ENCODE results near the gene LYRM7.

The LYRM7 gene

DNA sequence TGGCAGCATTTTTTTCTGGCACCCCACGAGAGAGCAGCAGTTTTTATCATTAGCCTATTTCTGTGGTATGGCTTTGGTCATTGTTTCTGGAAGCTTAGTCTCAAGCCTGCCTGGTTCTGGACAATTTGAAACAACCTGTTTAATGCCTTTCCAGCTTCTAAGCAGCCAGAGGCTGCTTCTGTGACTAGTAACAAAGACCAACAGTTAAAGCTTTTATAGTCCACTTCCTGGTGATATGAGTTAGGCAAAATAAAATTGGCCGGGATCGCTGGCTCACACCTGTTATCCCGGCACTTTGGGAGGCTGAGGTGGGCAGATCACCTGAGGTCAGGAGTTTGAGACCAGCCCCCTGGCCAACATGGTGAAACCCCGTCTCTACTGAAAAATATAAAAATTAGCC is 24.0 kb downstream of the LYRM7 start:
- DNase-seq (ENCODE audit: low read depth, low spot score): no peak
- TF ChIP-seq, protein P1, sequence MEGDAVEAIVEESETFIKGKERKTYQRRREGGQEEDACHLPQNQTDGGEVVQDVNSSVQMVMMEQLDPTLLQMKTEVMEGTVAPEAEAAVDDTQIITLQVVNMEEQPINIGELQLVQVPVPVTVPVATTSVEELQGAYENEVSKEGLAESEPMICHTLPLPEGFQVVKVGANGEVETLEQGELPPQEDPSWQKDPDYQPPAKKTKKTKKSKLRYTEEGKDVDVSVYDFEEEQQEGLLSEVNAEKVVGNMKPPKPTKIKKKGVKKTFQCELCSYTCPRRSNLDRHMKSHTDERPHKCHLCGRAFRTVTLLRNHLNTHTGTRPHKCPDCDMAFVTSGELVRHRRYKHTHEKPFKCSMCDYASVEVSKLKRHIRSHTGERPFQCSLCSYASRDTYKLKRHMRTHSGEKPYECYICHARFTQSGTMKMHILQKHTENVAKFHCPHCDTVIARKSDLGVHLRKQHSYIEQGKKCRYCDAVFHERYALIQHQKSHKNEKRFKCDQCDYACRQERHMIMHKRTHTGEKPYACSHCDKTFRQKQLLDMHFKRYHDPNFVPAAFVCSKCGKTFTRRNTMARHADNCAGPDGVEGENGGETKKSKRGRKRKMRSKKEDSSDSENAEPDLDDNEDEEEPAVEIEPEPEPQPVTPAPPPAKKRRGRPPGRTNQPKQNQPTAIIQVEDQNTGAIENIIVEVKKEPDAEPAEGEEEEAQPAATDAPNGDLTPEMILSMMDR (IDR thresholded peaks at IDR 0.05; ENCODE audit: low read depth, low read length): no peak
- in situ Hi-C loops (cut with HindIII; ENCODE audit: low sequenced_read_pairs): no loop called here
- no peak overlapping the region for H3K4me3 ChIP-seq (ENCODE audit: low read depth, low read length)

DNA sequence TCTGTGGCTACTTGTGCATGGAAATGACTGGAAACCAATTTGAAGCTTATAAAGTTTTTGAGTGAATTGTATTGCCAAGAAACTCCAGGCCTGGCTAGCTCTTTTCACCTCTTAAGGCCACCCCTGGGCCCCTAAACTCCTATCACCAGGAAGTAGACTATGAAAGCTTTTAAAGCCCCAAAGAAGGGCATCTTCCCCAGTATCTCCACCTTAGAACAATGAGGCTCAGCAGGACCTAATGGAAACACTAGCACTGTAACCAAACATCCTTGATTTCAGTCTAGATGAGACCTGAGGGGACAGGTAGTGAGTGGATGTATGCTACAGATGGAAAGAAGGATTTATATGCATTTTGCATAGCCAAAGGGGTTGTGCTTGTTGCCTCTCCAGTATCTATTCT is 25.0 kb downstream of the LYRM7 start:
- H3K4me3 ChIP-seq (ENCODE audit: low read depth, low read length): no peak overlapping the region
- in situ Hi-C loops (cut with HindIII; ENCODE audit: low sequenced_read_pairs): no loop called here
- no peak for DNase-seq (ENCODE audit: low read depth, low spot score)
- TF ChIP-seq, protein P1 (IDR thresholded peaks at IDR 0.05; ENCODE audit: low read depth, low read length): no peak

DNA sequence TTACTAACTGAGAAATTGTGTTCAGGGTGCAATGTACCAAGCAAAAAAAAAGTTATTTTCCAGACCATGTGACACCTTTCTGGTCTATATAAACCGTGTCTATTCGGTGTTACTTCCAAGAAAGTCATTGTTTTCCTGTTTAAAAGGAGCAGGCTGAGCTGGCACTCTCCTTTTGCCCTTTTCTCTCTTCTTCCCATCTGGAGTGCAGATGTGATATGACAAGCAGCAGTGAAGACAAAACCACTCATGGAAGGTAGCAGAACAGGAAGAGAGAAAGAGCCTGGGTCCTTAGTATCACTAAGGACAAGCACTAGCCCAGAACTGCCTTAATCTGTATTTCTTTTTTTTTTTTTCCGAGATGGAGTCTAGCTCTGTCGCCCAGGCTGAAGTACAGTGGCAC is 25.6 kb downstream of the LYRM7 start:
- in situ Hi-C loops (cut with HindIII; ENCODE audit: low sequenced_read_pairs): no loop called here
- TF ChIP-seq, protein P1 (IDR thresholded peaks at IDR 0.05; ENCODE audit: low read depth, low read length): no peak

DNA sequence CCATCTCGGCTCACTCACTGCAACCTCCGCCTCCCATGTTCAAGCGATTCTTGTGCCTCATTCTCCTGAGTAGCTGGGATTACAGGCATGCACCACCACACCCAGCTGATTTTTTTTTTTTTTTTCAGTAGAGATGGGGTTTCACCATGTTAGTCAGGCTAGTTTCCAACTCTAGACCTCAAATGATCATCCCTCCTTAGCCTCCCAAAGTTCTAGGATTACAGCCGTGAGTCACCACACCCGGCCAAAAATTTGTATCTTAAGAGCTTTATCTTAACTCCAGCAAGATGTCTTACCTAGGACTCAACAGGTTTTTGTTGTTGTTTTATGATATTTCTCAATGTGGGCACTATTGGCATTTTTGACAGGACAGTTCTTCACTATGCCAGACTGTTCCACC is 27.9 kb downstream of the LYRM7 start:
- in situ Hi-C loops (cut with HindIII; ENCODE audit: low sequenced_read_pairs): no loop called here
- TF ChIP-seq, protein P1 (IDR thresholded peaks at IDR 0.05; ENCODE audit: low read depth, low read length): no peak
- peak; percentile 15 for DNase-seq (ENCODE audit: low read depth, low spot score)
- H3K4me3 ChIP-seq (ENCODE audit: low read depth, low read length): no peak overlapping the region

More for the DNA sequence above, 25.6 kb downstream of the LYRM7 start:
- no peak overlapping the region for H3K4me3 ChIP-seq (ENCODE audit: low read depth, low read length)
- DNase-seq (ENCODE audit: low read depth, low spot score): no peak

DNA sequence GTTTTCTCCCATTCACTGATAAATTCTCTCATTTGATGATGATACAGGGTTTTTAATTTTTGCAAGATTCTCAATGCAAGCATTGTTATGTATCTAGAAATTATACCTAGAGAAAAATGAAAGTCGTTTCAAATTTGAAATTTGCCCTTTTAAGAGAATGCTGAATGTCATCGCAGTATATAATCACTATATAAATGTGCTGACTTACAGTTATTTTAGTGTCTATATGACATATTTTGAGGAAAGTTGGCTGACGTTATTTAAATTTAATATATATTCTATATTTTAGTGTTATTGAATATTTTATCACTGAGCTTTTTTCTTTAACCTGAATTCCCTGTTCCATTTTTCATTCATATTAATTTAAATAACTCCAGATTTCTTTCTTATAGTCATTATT is 29.8 kb downstream of the LYRM7 start:
- no peak for DNase-seq (ENCODE audit: low read depth, low spot score)
- in situ Hi-C loops (cut with HindIII; ENCODE audit: low sequenced_read_pairs): no loop called here
- TF ChIP-seq, protein P1 (IDR thresholded peaks at IDR 0.05; ENCODE audit: low read depth, low read length): no peak
- no peak overlapping the region for H3K4me3 ChIP-seq (ENCODE audit: low read depth, low read length)

DNA sequence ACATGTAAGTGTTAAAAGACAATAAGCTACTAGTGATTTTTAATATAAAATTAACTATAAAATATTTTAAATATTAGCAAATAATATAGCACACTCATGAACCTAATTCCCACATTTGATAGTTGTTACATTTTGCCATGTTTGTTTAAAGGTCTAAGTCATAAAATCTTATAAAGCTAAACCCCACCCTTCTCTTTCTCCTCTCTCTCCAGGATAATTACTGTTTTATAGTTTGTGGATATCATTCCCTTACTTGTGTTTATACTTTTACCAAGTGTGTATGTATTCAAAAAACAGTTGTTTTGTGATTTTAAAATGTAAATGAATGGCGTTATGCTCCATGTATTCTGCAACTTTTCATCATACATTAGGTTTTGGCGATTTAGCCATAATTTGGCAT is 34.2 kb downstream of the LYRM7 start:
- no peak overlapping the region for H3K4me3 ChIP-seq (ENCODE audit: low read depth, low read length)
- DNase-seq (ENCODE audit: low read depth, low spot score): no peak
- in situ Hi-C loops (cut with HindIII; ENCODE audit: low sequenced_read_pairs): no loop called here
- TF ChIP-seq, protein P1 (IDR thresholded peaks at IDR 0.05; ENCODE audit: low read depth, low read length): no peak

DNA sequence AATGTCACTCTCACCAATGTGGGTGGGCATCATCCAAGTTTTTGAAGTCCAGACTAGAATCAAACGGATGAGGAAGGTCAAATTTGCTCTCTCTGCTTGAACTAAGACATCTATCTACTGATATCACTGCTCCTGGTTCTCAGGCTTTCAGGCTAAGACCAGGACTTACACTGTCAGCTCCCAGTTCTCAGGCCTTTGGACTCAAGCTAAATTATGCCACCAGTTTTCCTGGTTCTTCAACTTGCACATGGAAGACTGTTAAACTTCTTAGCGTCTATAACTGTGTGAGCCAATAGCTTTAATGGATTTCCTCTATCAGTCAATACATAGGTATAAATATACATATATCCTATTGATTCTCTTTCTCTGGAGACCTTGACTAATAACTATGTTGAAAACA is 35.3 kb downstream of the LYRM7 start:
- TF ChIP-seq, protein P1 (IDR thresholded peaks at IDR 0.05; ENCODE audit: low read depth, low read length): no peak
- no peak for DNase-seq (ENCODE audit: low read depth, low spot score)
- no peak overlapping the region for H3K4me3 ChIP-seq (ENCODE audit: low read depth, low read length)
- in situ Hi-C loops (cut with HindIII; ENCODE audit: low sequenced_read_pairs): no loop called here
